K562 (cell line): ENCODE measurements around the gene INPP5E. TPM values are rescaled to one million over a fixed set of nuclear protein-coding genes. Genes with fewer than 3 reads are reported as not detected.

Experiments used
- CBFA2T3 ChIP-seq: fragments of 450-650 bp; IDR thresholded peaks from 2 replicates; pipeline ENCODE4 v1.6.1; 2017
- MAFK ChIP-seq: IDR thresholded peaks from 2 replicates; pipeline ENCODE4 v1.6.1; 2011; ENCODE audit warnings: low read length, improper control_type of control experiment
- TRIM28 ChIP-seq: fragments of 450-650 bp; IDR thresholded peaks from 2 replicates; pipeline ENCODE4 v1.6.1; 2017
- ZFX ChIP-seq: sonication (generic); formaldehyde crosslinking; IDR thresholded peaks from 2 replicates; pipeline ENCODE4 v1.8.0; 2022; ENCODE audit warnings: mild to moderate bottlenecking, missing genetic modification reagents, moderate library complexity
- ZSCAN29 ChIP-seq: fragments of 450-650 bp; IDR thresholded peaks from 2 replicates; pipeline ENCODE4 v1.6.1; 2017
- polyA plus RNA-seq, 8 experiments: library from polyadenylated mRNA; depleted of rRNA in 4 of 8; stranded (reverse) in 5 of 8; unstranded in 3 of 8; fragments of >200 nt; fragmentation: Nextera tagmentation in 2 of 8; fragmentation: Illumina TruSeq in 1 of 8; extraction: Ambion mirVana in 2 of 8; extraction: Trizol in 1 of 8; gene quantifications; 2 replicates each; pipeline versions ENCODE4 v1.2.1 to v1.2.3, GENCODE V29; 2011 to 2014; ENCODE audit warnings: inconsistent platforms in 1 of 8, missing spikeins in 1 of 8
- total RNA-seq, 7 experiments: library from RNA; depleted of rRNA in 6 of 7; stranded (reverse); fragments of >200 nt in 6 of 7; fragmentation: Illumina TruSeq in 2 of 7; extraction: Trizol in 2 of 7; gene quantifications; 2 replicates each; pipeline versions ENCODE4 v1.2.1 to v1.2.3, GENCODE V29; 2011 to 2021; ENCODE audit warnings: low replicate concordance in 1 of 7
- TF ChIP-seq, protein P1 (sequence below): fragments of 450-650 bp; IDR thresholded peaks from 2 replicates; pipeline ENCODE4 v1.6.1; 2016; ENCODE audit warnings: low read depth
- TF ChIP-seq, protein P2 (sequence below), 2 experiments: fragments of 250-450 bp in 1 of 2; fragments of 450-650 bp in 1 of 2; sonication (Bioruptor Pico) in 1 of 2; IDR thresholded peaks; 2 replicates each; pipeline versions ENCODE4 v1.6.1 to v1.8.0; 2016 to 2021; ENCODE audit warnings: mild to moderate bottlenecking in 2 of 2, moderate library complexity in 2 of 2, missing compliant biosample characterization in 1 of 2, missing genetic modification characterization in 1 of 2
- TF ChIP-seq, protein P3 (sequence below): fragments of 450-650 bp; IDR thresholded peaks from 2 replicates; pipeline ENCODE4 v1.6.1; 2017; ENCODE audit warnings: antibody characterized with exemption, mild to moderate bottlenecking
- TF ChIP-seq, protein P4 (sequence below): sonication (generic); formaldehyde crosslinking; IDR thresholded peaks from 2 replicates; pipeline ENCODE4 v1.8.0; 2023; ENCODE audit warnings: mild to moderate bottlenecking, missing genetic modification reagents

The INPP5E gene
- total and polyA plus RNA-seq, 9 of the 15 experiments (the other 6 are each of a cell fraction or from before 2014, with no cell fraction given), result 0.38 to 17.4 (median 4.9) TPM

DNA sequence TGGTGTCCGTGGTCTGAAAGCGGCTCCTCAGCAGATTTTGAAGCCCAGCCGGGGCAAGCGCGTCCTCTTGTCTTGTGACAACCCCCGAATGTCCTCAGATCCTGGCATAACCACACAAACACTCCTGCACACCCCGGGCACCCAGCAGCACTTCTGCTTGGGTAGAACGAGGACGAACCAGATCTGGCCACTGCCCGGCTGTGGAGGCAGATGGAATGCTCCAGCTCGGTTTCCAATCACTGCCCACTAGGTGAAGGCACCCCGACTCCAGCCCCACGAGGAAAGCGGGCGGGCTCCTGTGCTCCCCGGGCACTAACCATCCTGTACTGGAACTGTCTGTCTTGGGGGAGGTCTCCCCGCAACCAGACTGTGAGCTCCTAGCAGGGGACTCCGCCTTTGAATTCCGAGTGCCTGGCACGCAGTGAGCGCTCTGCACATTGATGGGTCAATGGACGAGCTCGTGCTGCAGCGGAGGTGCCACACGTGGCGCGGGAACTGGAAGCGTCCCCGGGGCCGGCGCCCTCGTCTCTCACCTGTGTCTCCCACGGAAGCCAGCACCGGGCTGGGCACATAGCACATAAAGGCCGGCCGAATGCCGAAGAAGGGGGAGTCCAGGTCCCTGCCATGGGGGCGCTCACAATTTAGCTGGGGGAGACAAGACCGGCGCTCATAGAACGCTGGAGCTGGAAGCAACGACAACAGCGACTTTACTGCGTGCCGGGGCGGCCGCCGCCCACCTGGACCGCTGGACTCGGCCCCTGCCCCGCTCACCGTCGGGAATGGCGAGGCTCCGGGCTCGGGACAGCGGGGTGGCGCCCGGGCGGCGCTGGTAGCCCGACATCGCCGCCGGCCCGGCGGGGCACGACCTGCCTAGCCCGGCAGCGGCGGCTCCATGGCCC, 29.8 kb downstream of the INPP5E start (continued):
- TF ChIP-seq, protein P1, sequence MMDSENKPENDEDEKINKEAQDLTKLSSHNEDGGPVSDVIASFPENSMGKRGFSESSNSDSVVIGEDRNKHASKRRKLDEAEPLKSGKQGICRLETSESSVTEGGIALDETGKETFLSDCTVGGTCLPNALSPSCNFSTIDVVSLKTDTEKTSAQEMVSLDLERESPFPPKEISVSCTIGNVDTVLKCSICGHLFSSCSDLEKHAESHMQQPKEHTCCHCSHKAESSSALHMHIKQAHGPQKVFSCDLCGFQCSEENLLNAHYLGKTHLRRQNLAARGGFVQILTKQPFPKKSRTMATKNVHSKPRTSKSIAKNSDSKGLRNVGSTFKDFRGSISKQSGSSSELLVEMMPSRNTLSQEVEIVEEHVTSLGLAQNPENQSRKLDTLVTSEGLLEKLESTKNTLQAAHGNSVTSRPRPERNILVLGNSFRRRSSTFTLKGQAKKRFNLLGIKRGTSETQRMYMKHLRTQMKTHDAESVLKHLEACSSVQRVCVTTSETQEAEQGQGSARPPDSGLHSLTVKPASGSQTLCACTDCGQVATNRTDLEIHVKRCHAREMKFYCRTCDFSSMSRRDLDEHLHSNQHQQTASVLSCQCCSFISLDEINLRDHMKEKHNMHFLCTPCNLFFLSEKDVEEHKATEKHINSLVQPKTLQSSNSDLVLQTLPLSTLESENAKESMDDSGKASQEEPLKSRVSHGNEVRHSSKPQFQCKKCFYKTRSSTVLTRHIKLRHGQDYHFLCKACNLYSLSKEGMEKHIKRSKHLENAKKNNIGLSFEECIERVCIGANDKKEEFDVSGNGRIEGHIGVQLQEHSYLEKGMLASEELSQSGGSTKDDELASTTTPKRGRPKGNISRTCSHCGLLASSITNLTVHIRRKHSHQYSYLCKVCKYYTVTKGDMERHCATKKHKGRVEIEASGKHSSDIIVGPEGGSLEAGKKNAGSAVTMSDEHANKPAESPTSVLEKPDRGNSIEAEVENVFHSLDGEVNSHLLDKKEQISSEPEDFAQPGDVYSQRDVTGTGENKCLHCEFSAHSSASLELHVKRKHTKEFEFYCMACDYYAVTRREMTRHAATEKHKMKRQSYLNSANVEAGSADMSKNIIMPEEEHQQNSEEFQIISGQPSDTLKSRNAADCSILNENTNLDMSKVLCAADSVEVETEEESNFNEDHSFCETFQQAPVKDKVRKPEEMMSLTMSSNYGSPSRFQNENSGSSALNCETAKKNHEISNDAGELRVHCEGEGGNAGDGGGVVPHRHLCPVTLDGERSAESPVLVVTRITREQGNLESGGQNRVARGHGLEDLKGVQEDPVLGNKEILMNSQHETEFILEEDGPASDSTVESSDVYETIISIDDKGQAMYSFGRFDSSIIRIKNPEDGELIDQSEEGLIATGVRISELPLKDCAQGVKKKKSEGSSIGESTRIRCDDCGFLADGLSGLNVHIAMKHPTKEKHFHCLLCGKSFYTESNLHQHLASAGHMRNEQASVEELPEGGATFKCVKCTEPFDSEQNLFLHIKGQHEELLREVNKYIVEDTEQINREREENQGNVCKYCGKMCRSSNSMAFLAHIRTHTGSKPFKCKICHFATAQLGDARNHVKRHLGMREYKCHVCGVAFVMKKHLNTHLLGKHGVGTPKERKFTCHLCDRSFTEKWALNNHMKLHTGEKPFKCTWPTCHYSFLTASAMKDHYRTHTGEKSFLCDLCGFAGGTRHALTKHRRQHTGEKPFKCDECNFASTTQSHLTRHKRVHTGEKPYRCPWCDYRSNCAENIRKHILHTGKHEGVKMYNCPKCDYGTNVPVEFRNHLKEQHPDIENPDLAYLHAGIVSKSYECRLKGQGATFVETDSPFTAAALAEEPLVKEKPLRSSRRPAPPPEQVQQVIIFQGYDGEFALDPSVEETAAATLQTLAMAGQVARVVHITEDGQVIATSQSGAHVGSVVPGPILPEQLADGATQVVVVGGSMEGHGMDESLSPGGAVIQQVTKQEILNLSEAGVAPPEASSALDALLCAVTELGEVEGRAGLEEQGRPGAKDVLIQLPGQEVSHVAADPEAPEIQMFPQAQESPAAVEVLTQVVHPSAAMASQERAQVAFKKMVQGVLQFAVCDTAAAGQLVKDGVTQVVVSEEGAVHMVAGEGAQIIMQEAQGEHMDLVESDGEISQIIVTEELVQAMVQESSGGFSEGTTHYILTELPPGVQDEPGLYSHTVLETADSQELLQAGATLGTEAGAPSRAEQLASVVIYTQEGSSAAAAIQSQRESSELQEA, result no peak
- TF ChIP-seq MAFK, result no peak
- no peak for TF ChIP-seq TRIM28
- no peak for TF ChIP-seq ZFX (CRISPR knock-in tag)
- TF ChIP-seq, protein P2, sequence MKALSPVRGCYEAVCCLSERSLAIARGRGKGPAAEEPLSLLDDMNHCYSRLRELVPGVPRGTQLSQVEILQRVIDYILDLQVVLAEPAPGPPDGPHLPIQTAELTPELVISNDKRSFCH (CRISPR knock-in tag; IDR thresholded peaks at IDR 0.05), result no peak
- TF ChIP-seq, protein P2 (tag; IDR thresholded peaks at IDR 0.05), result no peak
- TF ChIP-seq ZSCAN29, result no peak
- no peak for TF ChIP-seq CBFA2T3
- TF ChIP-seq, protein P3, sequence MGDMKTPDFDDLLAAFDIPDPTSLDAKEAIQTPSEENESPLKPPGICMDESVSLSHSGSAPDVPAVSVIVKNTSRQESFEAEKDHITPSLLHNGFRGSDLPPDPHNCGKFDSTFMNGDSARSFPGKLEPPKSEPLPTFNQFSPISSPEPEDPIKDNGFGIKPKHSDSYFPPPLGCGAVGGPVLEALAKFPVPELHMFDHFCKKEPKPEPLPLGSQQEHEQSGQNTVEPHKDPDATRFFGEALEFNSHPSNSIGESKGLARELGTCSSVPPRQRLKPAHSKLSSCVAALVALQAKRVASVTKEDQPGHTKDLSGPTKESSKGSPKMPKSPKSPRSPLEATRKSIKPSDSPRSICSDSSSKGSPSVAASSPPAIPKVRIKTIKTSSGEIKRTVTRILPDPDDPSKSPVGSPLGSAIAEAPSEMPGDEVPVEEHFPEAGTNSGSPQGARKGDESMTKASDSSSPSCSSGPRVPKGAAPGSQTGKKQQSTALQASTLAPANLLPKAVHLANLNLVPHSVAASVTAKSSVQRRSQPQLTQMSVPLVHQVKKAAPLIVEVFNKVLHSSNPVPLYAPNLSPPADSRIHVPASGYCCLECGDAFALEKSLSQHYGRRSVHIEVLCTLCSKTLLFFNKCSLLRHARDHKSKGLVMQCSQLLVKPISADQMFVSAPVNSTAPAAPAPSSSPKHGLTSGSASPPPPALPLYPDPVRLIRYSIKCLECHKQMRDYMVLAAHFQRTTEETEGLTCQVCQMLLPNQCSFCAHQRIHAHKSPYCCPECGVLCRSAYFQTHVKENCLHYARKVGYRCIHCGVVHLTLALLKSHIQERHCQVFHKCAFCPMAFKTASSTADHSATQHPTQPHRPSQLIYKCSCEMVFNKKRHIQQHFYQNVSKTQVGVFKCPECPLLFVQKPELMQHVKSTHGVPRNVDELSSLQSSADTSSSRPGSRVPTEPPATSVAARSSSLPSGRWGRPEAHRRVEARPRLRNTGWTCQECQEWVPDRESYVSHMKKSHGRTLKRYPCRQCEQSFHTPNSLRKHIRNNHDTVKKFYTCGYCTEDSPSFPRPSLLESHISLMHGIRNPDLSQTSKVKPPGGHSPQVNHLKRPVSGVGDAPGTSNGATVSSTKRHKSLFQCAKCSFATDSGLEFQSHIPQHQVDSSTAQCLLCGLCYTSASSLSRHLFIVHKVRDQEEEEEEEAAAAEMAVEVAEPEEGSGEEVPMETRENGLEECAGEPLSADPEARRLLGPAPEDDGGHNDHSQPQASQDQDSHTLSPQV, result peak; percentile 72
- TF ChIP-seq, protein P4, sequence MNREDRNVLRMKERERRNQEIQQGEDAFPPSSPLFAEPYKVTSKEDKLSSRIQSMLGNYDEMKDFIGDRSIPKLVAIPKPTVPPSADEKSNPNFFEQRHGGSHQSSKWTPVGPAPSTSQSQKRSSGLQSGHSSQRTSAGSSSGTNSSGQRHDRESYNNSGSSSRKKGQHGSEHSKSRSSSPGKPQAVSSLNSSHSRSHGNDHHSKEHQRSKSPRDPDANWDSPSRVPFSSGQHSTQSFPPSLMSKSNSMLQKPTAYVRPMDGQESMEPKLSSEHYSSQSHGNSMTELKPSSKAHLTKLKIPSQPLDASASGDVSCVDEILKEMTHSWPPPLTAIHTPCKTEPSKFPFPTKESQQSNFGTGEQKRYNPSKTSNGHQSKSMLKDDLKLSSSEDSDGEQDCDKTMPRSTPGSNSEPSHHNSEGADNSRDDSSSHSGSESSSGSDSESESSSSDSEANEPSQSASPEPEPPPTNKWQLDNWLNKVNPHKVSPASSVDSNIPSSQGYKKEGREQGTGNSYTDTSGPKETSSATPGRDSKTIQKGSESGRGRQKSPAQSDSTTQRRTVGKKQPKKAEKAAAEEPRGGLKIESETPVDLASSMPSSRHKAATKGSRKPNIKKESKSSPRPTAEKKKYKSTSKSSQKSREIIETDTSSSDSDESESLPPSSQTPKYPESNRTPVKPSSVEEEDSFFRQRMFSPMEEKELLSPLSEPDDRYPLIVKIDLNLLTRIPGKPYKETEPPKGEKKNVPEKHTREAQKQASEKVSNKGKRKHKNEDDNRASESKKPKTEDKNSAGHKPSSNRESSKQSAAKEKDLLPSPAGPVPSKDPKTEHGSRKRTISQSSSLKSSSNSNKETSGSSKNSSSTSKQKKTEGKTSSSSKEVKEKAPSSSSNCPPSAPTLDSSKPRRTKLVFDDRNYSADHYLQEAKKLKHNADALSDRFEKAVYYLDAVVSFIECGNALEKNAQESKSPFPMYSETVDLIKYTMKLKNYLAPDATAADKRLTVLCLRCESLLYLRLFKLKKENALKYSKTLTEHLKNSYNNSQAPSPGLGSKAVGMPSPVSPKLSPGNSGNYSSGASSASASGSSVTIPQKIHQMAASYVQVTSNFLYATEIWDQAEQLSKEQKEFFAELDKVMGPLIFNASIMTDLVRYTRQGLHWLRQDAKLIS (CRISPR knock-in tag), result 0 out of 2 replicates have a peak, but pooled peaks have one; percentile 32
